HG02571 (cell line): Measurements from ENCODE around the gene EGR1.
"Not testable (repeated sequence)": the region's sequence is repeated elsewhere in the genome, so short reads cannot be mapped to it uniquely, and the experiment has no call there.

Experiments used
- ATAC-seq: cut with Tn5 transposase; IDR thresholded peaks from one replicate; pipeline ENCODE4 v1.9.1; 2021; ENCODE audit warnings: mild to moderate bottlenecking, moderate library complexity; ENCODE audit not compliant: unreplicated experiment

The EGR1 gene

DNA sequence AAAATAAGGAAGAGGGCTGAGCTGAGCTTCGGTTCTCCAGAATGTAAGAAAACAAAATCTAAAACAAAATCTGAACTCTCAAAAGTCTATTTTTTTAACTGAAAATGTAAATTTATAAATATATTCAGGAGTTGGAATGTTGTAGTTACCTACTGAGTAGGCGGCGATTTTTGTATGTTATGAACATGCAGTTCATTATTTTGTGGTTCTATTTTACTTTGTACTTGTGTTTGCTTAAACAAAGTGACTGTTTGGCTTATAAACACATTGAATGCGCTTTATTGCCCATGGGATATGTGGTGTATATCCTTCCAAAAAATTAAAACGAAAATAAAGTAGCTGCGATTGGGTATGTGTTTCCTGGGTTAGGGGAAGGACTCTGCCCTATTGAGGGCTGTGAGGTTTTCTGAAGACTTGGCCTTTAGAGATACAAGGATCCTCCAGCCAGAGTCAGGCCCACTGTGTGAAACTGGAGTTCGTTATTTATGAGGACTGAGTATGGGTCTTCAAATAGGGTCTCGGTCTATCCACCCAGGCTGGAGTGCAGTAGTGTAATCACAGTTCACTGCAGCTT is 3.8 kb downstream of the EGR1 start:
- no peak for ATAC-seq

- ATAC-seq: no peak
Measured at GRCh38 chr5:138469540-138470321, 4.5 kb downstream of the EGR1 start.

DNA sequence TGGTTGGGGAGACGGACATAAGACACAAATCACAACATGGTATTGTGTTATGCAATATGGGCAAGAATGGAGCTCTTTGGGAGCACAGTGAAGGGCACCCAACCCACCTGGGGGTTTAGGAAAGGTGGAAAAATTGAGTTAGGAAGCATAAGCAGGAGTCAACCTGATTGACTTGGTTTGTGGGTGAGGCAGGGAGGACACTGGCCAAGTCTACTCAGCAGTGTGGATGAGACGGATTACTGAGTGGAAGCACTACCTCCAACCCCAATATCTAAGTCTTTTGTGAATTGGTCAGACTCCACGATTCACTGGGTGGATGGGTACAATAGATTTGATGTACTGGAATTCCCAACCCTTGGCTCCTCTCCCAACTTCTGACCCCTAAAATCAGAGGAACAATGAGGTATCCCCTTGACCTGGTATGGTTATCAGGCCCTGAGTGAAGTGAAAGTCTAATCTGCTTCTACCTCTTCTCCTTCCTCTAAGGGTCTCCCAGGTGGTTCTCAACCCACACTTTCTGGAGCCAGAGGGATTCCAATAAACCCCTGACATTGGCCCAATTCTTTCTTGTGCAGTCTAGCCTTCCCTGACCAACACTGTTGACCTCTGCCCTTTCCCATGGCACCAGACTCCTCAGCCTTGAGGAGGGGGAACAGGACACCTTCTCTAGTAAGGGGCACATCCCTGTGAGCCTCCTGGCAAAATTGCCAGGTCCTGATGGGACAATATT is 5.2 kb downstream of the EGR1 start:
- no peak for ATAC-seq

- ATAC-seq: no peak
Measured at GRCh38 chr5:138471052-138471361, 5.7 kb downstream of the EGR1 start.

DNA sequence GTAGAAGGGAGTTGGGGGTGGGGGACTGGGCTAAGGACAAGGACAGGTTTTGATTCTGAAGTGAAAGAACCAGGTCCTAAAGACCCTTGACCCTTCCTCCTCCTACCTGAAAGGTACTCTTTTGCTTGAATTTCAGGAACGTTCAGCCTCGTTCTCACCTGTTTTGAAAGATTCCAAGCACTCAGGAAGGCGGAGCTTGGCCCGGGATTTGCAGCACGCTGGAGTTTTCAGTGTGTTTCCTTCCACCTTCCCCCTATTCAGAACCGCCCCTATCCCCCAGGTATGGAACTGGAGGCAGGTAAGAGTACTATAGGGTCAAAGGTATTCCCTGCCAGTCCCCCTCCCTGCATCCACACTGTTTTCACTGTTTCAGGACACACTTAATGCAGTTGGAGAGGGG is 7.1 kb downstream of the EGR1 start:
- ATAC-seq: no peak

DNA sequence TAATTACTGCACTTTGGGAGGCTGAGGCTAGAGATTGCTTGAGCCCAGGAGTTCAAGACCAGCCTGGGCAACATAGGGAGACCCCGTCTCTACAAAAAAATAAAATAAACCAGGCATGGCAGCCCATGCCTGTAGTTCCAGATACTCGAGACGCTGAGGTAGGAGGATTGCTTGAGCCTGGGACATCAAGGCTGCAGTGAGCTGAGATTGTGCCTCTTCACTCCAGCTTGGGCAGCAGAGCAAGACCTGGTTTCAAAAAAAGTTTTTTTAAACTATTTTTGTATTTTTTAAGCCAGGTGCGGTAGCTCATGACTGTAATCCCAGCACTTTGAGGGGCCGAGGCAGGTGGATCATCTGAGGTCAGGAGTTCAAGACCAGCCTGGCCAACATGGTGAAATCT is 7.9 kb downstream of the EGR1 start:
- ATAC-seq: not testable (repeated sequence)

- no peak for ATAC-seq
Measured at GRCh38 chr5:138476918-138477317, 11.6 kb downstream of the EGR1 start.

DNA sequence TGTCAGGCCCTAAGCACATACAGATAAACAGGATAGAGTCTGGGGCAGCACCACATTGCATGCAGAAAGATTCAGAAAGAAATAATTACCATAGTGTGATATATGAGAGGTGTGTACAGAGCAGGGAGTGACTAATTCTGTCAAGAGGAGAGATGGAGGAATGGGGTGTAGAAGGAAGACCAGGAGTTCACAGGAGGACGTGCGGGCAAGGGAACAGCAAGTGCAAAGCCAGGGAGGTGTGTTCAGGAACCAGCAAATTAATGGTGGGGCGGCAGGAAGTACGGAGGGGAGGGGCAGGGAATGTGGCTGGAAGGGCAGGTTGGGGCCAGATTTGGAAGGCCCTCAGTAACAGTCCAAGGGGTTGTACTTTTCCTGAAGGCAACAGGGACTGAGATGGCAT is 17.4 kb downstream of the EGR1 start:
- no peak for ATAC-seq

- ATAC-seq: no peak
Measured at GRCh38 chr5:138488481-138488945, 23.2 kb downstream of the EGR1 start.

- no peak for ATAC-seq
Measured at GRCh38 chr5:138489683-138490061, 24.4 kb downstream of the EGR1 start.

DNA sequence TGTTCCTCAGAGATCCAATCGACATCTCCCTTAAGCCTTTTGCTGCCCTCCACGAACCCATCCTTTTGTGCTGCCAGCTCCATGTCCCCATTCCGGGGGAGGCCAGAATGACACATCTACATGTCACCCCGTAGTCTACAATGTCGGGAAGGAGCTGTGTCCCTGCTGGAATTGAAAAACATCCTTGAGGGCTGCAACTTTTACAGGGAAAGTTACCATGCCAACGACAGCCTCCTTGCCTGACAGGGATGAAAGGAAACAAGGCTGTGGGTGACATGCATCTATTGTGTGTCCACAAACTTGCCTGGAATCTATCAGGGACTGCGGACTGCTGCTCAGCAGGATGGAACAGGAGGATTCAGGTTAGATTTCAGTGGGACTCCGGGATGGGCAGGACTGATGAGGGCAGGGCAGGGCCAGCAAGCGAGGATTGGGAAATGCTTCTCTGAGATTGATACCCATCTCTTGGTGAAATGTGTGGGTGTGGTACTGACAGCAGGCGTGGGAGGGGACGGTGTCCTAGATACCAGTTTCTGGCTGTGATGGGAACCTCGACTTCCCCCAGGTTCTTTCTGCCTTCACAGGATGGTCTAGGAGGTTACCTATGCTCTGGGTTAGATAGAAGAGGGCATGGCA is 25.5 kb downstream of the EGR1 start:
- no peak for ATAC-seq

DNA sequence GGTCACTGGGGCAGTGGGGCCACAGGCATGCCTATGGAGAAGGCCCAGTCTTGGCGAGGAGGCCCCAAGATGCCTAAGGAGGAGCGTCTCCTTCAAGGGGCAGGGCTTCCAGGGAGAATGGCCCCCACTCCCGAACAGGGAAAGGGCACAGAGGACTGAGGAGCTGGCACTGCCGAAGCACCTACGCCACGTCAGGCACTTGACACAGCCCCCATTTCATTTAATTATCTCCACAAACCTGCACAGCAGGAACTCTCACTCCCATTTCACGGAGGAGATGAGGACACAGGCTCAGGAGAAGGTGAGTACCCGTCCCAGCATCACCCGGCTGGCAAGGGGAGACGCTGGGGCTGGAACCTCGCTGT is 26.0 kb downstream of the EGR1 start:
- ATAC-seq: no peak

DNA sequence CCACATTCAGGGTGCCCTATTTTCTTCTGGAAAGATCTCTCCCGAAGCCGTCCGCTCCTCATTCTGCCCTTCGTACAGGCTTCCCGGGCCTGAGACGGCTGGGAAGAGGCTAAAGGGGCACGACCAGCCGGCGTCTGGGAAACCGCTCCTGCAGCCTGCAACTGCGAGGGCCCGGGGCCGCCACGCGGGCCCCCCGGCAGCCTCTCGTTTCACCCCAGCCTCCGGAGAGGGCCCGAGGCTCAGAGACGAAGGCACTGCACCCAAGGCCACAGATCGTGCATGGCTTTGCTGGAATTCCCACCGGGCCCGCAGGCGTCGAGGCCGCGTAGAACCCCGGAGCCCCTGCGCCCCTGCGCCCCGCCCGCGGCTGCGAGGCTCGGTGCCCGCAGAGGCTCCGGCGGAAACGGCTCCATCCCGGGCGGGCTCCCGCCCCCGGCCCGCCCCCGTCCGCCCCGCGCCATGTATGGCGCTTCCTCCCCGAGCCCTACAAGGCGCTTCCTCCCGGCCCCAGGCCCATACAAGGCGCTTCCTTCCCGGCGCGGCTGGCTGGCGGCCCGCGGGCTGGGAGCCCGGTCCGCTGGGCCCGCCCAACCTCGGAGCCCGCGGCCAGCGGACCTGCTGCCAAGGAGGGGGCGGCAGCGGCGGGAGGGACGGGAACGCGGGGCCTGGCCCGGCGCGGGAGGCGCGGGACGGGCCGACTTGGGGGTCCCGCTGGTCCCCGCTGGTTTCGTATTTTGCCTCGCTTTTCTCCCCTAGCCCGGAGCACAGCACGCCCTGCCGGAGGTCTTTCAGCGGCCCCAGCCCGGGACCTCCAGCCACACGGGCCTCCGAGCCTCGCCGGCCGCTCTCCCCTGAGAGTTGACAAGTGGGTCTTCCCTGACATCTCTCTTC is 26.6 kb downstream of the EGR1 start:
- ATAC-seq: peak; percentile 91

GRCh38 chr5:138492560-138493045 is 27.3 kb downstream of the EGR1 start:
- no peak for ATAC-seq

- ATAC-seq: no peak
Measured at GRCh38 chr5:138495351-138495750, 30.1 kb downstream of the EGR1 start.

DNA sequence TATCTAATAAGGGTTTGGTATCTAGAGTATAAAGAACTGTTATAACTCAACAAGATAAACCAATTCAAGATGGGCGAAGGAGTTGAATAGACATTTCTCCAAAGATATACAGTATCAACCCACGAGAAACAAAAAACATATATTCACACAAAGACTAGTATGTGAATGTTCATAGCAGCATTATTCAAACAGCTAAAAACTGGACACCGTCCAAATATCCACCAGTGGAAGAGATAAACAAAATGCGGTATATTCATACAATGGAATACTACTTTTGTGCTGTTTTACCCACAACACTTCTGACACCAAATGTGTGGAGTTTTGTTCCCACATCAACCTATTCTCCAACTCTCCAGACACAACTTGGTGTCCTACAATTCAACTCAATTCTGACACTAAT is 33.1 kb downstream of the EGR1 start:
- no peak for ATAC-seq

DNA sequence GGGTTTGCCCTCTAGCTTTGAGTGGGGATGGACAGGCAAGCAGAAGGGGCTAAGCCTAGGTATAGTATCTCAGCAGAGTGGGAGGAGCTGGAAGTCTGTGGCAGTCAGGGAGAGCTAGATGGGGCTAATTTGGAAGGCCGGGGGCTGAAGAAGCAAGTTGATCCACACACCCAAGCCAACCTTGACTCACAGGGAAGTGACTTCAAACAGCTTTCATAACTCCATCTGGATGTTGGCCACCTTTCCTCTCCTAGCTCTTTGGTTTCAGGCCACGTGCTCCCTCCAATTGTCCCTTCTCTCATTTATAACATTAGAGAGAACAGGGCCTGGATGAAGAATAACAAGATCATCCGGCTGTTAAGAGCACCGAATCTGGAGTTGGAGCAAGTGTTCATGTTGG is 36.8 kb downstream of the EGR1 start:
- no peak for ATAC-seq

DNA sequence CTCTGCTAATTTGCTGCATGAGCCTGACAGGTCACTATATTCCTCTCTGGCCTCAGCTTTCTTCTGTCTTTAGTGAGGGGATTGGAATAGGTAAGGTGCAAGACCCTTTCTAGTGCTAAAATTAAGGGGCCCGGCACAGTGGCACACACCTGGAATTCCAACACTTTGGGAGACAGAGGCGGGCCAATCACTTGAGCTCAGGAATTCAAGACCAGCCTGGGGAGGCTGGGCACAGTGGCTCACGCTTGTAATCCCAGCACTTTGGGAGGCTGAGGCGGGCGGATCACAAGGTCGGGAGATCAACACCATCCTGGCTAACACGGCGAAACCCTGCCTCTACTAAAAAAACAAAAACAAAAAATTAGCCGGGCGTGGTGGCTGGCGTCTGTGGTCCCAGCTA is 37.2 kb downstream of the EGR1 start:
- no peak for ATAC-seq

- no peak for ATAC-seq
Measured at GRCh38 chr5:138503487-138504270, 38.4 kb downstream of the EGR1 start.

DNA sequence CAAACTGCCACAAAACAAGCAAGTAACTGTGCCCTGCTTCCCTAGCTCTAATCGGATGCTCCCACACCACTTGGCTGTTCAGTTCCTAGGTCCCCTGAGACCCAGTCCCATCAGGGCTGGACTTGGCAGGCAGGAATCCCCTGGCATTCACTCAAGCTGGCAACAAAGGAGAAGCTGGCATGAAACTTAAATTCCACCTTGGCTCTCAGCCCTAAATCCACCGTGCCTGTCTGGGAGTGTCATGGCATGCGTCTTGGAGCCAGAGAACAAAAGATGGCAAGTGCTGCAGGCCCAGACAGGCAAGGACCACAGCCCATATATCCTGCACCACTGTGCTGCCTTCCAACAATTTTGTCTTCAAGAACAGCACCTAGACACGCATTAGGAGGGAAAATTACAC is 39.5 kb downstream of the EGR1 start:
- ATAC-seq: no peak
